Measurements from ENCODE around the gene PPP1R3E. TPM values are rescaled to one million over a fixed set of nuclear protein-coding genes. Genes with fewer than 3 reads are reported as not detected.
A peak's percentile ranks its signal among the peaks of the same experiment; 100 is the strongest.

PPP1R3E gene
- total and polyA plus RNA-seq, 2 of the 13 experiments (the other 11 are each of a cell fraction or from before 2014, with no cell fraction given) = 16.5 to 26.5 TPM

GRCh38 chr14:23294734-23295561 lies 7.7 kb downstream of the PPP1R3E start (continued):
- TF ChIP-seq ZNF670 (CRISPR knock-in tag; IDR thresholded peaks at IDR 0.05; ENCODE audit: borderline replicate concordance) = no peak
- 0 out of 2 replicates have a peak, but pooled peaks have one; percentile 52 for TF ChIP-seq ZMAT3 (CRISPR knock-in tag; conservative IDR thresholded peaks at IDR 0.05)
- 0 out of 2 replicates have a peak, but pooled peaks have one; percentile 8 for TF ChIP-seq ZNF691 (CRISPR knock-in tag; IDR thresholded peaks at IDR 0.05; ENCODE audit: borderline replicate concordance, low read depth)
- peak; percentile 3; the same call in 1 of the 2 replicates for TF ChIP-seq NCOA2 (CRISPR knock-in tag; IDR thresholded peaks at IDR 0.05)
- no peak for TF ChIP-seq ZBTB4 (CRISPR knock-in tag; IDR thresholded peaks at IDR 0.05; ENCODE audit: borderline replicate concordance)
- peak; percentile 50; the same call in 1 of the 2 replicates for TF ChIP-seq IRF9 (CRISPR knock-in tag; IDR thresholded peaks at IDR 0.05; ENCODE audit: borderline replicate concordance)
- TF ChIP-seq ZBTB37 (CRISPR knock-in tag; IDR thresholded peaks at IDR 0.05) = peak; percentile 67; the same call in 1 of the 2 replicates
- no peak for TF ChIP-seq ZNF33A (CRISPR knock-in tag; IDR thresholded peaks at IDR 0.05; ENCODE audit: borderline replicate concordance)
- 0 out of 2 replicates have a peak, but pooled peaks have one; percentile 3 for TF ChIP-seq PAF1 (CRISPR knock-in tag; IDR thresholded peaks at IDR 0.05)
- TF ChIP-seq ZNF7 (CRISPR knock-in tag; IDR thresholded peaks at IDR 0.05) = no peak
- TF ChIP-seq BCL3 (CRISPR knock-in tag; IDR thresholded peaks at IDR 0.05) = 0 out of 2 replicates have a peak, but pooled peaks have one; percentile 59
- 0 out of 2 replicates have a peak, but pooled peaks have one; percentile 78 for TF ChIP-seq ZNF597 (CRISPR knock-in tag; IDR thresholded peaks at IDR 0.05)
- no peak for TF ChIP-seq ZNF382 (CRISPR knock-in tag; IDR thresholded peaks at IDR 0.05; ENCODE audit: borderline replicate concordance)
- peak in 1 of 2 experiments; percentile 24; a peak in 1 of 4 replicates for TF ChIP-seq ATF4 (CRISPR knock-in tag; IDR thresholded peaks at IDR 0.05)
- TF ChIP-seq RARA (CRISPR knock-in tag; IDR thresholded peaks at IDR 0.05) = no peak
- 0 out of 2 replicates have a peak, but pooled peaks have one; percentile 44 for TF ChIP-seq SAFB2 (CRISPR knock-in tag; IDR thresholded peaks at IDR 0.05; ENCODE audit: borderline replicate concordance, low read depth)
